ENCODE data around the gene AGMO. TPM values are rescaled to one million over a fixed set of nuclear protein-coding genes. Genes with fewer than 3 reads are reported as not detected.

The AGMO gene
- polyA plus RNA-seq, 3 donors, result not detected

DNA sequence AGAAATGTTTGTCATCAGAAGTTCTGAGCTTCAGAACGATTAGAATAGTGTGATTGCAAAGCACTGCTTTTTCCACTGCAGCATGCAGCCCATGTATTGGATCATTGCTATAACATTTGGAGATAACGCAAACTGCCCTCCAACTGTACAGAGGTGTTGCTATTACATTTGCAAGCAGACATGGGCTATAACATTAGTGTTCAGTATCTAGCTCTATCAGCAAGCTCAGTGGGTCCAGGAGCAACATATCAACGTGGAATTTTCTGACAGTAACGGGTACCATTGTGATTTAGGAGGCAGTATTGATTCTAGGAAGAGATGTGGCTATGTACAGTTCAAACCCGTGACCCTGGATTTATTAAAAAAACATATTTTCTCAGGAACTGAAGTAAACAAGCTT, 75.8 kb downstream of the AGMO start:
- Histone ChIP-seq H3K4me3 (replicated peaks in 1 of 3; ENCODE audit: low read depth in 2 of 3, low read length in 3 of 3) (no peak overlapping the region), H4K20me1 (ENCODE audit: insufficient read depth, low read length) (no peaks in the 10 kb centered on the region), H3K9ac (ENCODE audit: insufficient read depth, low read length, poor library complexity, severe bottlenecking) (no peak overlapping the region), H3K4me2 (replicated peaks; ENCODE audit: extremely low read depth, low read length, poor library complexity, severe bottlenecking) (no peak overlapping the region), H3K27ac (ENCODE audit: low read depth in 1 of 2, low read length in 2 of 2) (no peak overlapping the region), H3K27me3 (ENCODE audit: control insufficient read depth in 2 of 2, insufficient read depth in 2 of 2, low read length in 2 of 2) (no peaks in the 10 kb centered on the region), H3K79me2 (ENCODE audit: insufficient read depth, low read length) (no peaks in the 10 kb centered on the region), H3K4me1 (ENCODE audit: control insufficient read depth in 1 of 2, insufficient read depth in 2 of 2, low read length in 2 of 2) (no peaks in the 10 kb centered on the region), H2AFZ (ENCODE audit: insufficient read depth, low read depth, low read length, poor library complexity, severe bottlenecking) (no peak overlapping the region), H3K36me3 (replicated peaks in 1 of 2; ENCODE audit: control insufficient read depth in 1 of 2, insufficient read depth in 2 of 2, low read length in 2 of 2) (no peaks in the 10 kb centered on the region), H3K9me3 (replicated peaks in 1 of 2; ENCODE audit: control insufficient read depth in 1 of 2, insufficient read depth in 1 of 2, low read length in 2 of 2) (no peaks in the 10 kb centered on the region)
- no peak for DNase-seq
- intact Hi-C loops (cut with micrococcal nuclease), result no loop called here
- no peaks in the 10 kb centered on the region for H3K36me3 Mint-ChIP-seq
- peaks cover 0 to 7% (median 0%) of the 10 kb centered on the region in 7 donors for H3K9me3 Mint-ChIP-seq
- no peaks in the 10 kb centered on the region for H3K4me1 Mint-ChIP-seq
- 83% methylated on average over 4 of the region's 5 CpGs for WGBS (ENCODE audit: insufficient coverage)
- H3K27me3 Mint-ChIP-seq (ENCODE audit: low read depth in 3 of 3), result no peaks in the 10 kb centered on the region
- no peak overlapping the region for H3K4me3 Mint-ChIP-seq
- no peak for TF ChIP-seq CTCF (IDR thresholded peaks at IDR 0.05)
- H3K27ac Mint-ChIP-seq, result no peak overlapping the region

- Mint-ChIP-seq H3K9me3 (peaks cover 0 to 7% (median 0%) of the 10 kb centered on the region in 7 donors), H3K36me3 (no peaks in the 10 kb centered on the region), H3K4me1 (no peaks in the 10 kb centered on the region), H3K4me3 (no peak overlapping the region), H3K27ac (no peak overlapping the region), H3K27me3 (ENCODE audit: low read depth in 3 of 3) (no peaks in the 10 kb centered on the region)
- Histone ChIP-seq H3K27me3 (ENCODE audit: control insufficient read depth in 2 of 2, insufficient read depth in 2 of 2, low read length in 2 of 2) (no peaks in the 10 kb centered on the region), H3K9ac (ENCODE audit: insufficient read depth, low read length, poor library complexity, severe bottlenecking) (no peak overlapping the region), H3K36me3 (replicated peaks in 1 of 2; ENCODE audit: control insufficient read depth in 1 of 2, insufficient read depth in 2 of 2, low read length in 2 of 2) (no peaks in the 10 kb centered on the region), H4K20me1 (ENCODE audit: insufficient read depth, low read length) (no peaks in the 10 kb centered on the region), H3K79me2 (ENCODE audit: insufficient read depth, low read length) (no peaks in the 10 kb centered on the region), H3K4me3 (replicated peaks in 1 of 3; ENCODE audit: low read depth in 2 of 3, low read length in 3 of 3) (no peak overlapping the region), H2AFZ (ENCODE audit: insufficient read depth, low read depth, low read length, poor library complexity, severe bottlenecking) (no peak overlapping the region), H3K4me2 (replicated peaks; ENCODE audit: extremely low read depth, low read length, poor library complexity, severe bottlenecking) (no peak overlapping the region), H3K27ac (ENCODE audit: low read depth in 1 of 2, low read length in 2 of 2) (no peak overlapping the region), H3K9me3 (replicated peaks in 1 of 2; ENCODE audit: control insufficient read depth in 1 of 2, insufficient read depth in 1 of 2, low read length in 2 of 2) (no peaks in the 10 kb centered on the region), H3K4me1 (ENCODE audit: control insufficient read depth in 1 of 2, insufficient read depth in 2 of 2, low read length in 2 of 2) (no peaks in the 10 kb centered on the region)
- no CpG with 5 or more reads among the region's 5 CpGs for WGBS (ENCODE audit: insufficient coverage)
- TF ChIP-seq CTCF (IDR thresholded peaks at IDR 0.05), result no peak
- intact Hi-C loops (cut with micrococcal nuclease), result no loop called here
- DNase-seq, result no peak
Measured at GRCh38 chr7:15485431-15485830, 76.4 kb downstream of the AGMO start.
